ENCODE results near the gene GKN2.

GRCh38 chr2:68939962-68940361 is 12.7 kb downstream of the GKN2 start:
- TF ChIP-seq CTCF (IDR thresholded peaks at IDR 0.05), result no peak
- no peak for TF ChIP-seq ZNF232 (CRISPR knock-in tag; IDR thresholded peaks at IDR 0.05)
- no peak for TF ChIP-seq TEAD1 (CRISPR knock-in tag; IDR thresholded peaks at IDR 0.05)

Data from WTC11 (cell line).